Femur (tissue), 1 donor: ENCODE results near the gene S1PR3.
"Not testable (repeated sequence)": the region's sequence is repeated elsewhere in the genome, so short reads cannot be mapped to it uniquely, and the experiment has no call there.

ENCODE experiments used
- DNase-seq: peaks from one replicate; pipeline ENCODE4 v3.0.0-alpha.2; 2017

The S1PR3 gene

DNA sequence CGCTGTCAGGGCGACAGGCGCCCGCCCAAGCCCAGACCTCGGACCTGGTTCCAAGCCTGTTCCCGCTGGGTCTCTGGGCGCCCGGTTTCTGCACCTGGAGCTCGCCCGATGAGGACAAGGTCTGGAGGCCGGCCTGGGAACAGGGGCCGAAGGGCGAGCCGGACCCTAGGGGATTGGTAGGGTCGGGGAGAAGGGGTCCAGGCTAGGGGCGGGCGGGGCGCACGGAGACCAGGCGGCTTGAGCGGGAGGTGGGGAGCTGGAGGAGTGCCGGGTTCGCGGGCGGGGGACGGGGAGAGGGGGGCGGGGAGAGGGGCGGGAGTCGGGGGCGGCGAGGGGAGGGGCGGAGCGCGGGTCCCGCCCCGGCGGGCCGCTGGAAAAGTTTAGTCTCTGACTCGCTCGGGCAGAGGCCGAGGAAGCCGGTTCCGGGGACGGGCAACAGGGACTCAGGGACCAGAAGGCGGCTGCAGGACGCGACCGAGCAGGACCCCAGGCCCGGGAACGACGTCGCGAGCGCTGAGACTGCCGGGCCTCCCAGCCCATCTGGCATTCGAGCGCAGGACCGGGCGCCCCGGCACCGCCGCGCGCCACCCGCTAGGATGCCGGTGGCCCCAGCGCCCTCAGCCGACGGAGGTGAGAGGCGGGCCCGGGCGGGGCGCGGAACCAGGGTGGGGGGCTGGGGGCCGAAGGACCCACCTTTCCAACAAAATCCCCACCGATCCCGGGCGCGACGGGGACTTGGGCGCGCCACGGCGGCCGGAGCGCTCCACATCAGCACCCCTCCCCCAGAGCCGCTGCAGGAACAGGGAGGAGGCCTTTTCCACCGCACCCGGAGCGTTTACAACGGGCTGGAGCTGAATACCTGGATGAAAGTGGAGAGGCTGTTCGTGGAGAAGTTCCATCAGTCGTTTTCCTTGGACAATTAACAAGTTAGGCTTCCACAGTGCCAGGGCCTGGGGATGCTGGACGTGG, at the start of gene S1PR3:
S1PR3 (plus strand) TSS at position 403 of the 969 bp plus-strand sequence. CDS start 9,733 bp downstream, outside the sequence.
- DNase-seq, result peak; percentile 88

DNA sequence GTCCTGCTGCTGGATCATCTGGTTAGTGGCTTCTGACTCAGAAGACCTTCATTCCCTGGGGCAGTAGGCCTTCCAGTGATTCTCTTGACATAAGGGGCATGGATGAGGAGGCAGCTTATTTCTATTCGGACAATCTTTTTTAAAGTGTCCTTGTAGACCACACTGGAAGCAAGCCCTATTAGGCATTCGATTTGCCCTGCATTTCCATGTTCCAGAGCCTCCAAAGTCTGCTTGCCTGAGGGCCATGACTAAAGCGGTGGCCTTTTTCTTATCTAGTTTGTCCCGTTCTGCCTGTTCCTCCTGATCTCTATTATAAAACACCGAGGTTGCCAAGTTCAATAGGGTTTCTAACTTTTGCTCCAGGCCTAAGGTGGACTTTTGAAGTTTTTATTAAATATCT, 49.7 kb upstream of the S1PR3 start:
- DNase-seq, result not testable (repeated sequence)

DNA sequence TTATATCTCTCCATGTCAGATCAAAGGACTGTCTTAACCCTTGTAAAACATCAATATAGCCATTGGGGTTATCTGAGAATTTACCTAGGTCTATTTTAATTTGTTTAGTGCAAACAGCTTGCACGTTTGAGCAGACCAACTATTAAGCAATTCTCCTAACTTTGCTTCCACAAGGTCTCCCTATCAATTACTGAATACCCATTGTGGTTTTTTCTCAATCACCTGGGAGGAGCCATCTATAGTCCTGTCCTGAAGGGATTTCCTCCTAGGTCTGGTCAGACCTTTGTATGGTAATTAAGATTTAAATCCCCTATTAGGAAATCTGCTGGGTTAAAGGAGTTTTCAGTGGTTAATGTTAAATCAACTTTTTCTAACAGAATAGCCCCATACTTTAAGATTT, 48.9 kb upstream of the S1PR3 start:
- DNase-seq, result no peak

DNA sequence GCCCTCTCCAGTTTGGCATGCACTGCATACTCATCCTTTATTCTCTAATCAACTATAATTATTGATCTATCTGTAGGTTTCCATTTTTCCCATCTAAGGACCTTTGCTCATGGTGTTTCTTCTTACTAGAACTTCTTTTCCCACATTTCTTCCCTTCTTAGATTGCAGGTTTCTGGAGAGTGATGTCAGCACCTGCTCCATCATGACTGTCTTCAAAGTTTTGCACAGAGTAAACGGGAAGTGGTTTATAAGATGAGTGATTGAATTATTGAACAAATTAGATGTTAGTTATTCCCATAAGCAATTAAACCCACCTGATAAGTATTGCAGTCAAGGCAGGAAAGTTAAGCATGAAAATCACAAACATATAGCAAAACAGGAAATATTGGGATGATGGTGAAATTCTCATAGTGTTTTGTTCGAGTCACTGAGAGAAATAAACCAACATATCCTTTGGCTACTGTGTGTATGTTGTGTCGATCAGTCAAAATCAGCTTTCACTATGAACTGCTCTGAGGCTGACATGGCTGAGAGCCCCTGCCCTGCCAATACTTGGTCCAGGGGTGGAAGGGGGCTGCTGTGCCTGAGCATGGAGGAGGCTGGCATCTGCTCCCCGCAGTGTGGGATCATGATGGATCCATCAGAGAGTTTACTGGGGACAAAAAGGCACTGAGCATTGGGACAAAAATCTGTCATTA, 45.5 kb upstream of the S1PR3 start:
- DNase-seq, result no peak

DNA sequence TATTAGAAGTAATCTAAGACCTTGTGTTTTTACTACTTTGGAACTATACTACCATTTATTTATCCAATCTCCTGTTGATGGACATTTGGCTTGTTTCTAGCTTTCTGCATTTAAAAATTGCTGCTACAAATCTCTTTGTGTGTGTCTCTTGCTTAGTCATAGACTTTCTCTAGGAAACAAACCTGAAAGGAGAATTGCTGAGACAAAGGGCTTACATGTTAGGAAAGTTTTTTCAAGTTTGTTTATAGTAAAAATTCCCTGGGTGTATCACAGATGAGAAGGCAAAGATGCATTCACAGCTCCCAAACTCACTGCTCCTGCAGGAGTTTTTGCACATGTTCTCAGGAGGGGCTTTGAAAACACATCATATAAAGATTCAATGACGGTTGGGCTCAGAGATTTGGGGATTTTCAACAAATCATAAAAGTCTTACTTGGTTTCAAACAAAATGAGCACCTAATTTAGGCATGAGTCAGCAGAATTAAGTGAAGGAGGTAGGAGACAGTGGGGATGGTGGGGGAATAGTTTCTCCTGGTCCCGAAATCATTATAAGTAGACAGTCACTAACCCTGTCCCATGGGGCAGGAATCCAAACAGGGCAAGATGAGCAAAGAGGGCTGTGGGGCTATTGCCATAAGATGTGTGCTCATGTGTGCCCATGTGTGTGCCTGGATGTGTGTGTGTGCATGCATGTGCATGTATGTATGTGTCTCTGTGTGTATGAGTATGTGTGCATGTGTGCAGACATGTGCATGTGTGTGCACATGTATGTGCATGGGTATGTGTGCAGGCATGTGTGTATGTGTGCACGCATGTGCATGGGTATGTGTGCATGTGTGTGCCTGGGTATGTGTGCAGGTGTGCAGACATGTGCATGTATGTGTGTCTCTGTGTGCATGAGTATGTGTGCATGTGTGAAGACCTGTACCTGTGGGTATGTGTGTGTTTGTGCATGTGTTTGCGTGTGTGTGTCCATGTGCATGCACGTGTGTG, 43.4 kb upstream of the S1PR3 start:
- no peak for DNase-seq

DNA sequence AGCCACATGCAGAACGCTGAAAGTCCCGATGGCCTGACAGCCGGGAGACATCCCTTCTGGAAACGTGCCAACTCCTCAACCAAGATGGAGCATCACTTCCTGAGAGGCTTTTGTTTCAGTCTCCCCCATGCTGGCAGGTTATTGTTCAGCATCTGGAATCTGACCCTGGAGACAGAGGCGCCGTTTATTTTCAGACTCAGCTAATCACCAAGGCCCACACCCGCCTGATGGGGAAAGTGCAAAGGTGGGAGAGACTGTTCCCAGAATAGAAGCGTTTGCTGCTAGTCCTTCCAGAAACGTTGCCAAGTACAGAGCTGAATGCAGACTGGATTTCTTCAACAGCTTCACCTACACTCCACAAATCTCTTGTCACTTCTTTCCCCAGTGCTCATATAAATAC, 41.8 kb upstream of the S1PR3 start:
- peak; percentile 60 for DNase-seq

DNA sequence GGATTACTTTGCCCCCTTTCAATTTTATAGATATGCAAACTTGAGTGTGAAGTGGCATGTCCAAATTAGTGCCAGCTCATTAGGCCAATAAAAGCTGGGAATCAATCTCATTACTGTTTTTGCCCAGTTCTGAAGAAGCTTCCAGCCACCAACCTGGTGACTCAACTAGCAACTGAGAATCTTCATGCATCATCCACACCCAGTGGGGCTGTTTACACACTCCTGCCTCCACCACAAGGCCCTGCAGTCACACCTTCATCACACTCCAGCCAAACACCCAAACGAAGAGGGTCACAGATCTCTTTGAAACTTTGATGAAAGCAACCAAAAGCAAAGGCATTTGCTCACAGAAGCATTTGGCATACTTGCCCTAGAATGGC, 41.3 kb upstream of the S1PR3 start:
- no peak for DNase-seq

DNA sequence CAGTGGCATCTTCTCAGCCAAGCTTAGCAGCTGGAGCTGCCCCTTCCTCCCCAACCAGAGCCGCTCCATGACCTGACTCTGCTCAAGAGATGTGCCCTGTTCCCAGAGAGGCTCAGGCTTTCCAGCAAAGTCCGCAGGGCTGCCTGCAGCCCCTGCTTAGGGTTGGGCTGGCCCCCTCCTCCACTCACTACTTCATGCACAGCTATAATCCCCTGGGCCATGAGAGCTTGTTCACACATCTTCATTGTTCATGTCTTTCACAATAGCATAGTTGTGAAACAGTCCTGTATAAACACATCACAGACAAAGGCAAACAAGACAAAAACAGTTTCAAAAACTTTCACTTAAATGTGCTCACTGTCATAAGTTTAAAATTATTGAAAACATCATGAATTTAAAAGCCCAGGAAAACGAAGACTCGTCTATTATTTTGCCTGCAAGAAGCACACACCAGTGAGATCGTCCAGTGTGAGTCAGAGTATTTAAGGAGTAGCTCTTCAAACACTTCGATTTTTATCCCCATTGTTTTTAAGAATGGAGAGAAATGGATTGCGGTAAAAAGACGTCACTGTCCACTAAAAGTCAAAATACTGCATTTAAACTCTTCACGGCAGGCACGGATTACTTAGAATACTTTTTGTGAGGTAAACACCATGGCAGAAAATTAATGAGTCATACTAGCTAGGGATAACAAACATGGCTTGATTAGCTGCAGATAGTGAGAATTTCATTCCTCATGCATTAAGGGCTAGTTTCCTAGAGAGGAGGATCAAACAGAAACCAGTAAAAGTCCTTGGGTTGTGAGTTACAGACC, 40.7 kb upstream of the S1PR3 start:
- DNase-seq, result no peak

DNA sequence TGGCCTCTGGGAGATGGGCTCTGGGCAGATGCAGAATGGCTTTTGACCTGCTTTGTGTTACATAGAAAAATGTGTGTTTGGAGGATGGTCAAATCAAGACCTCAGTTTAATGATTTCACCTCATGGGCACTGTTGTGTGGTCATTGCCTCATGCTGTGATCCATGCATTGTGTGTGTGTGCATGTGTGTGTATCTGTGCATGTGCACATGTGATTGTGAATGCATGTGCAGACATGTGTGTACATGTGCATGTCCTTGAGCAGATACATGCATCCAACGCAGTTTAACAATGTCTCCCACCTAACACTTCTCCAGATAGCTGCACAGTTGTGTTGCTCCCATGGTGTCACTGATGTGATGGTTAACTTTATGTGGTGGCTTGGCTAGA, 40.1 kb upstream of the S1PR3 start:
- DNase-seq, result no peak

DNA sequence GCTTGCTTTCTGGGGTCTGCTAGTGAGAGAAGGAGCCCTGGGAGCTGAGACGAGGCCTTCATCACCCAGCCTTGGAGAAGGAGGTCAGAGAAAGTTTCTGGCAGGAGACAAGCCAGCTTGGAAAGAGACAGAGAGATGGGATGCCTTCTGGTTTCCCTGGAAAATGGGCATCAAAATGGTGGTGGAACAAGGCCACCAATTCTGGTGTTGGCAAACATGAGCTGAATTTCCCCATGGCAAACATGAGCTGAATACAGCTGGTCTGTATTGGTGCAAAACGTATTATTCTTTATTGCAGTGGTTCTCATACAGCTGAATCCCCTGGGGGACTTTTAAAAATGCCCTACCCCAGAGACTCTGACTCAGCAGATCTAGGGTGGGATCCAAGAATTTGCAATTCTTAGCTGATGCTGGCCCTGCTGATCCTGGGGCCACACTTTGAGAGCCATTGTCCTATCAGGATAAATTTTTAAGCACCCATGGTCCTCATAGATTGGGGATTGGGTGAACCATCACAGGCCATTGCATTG, 39.1 kb upstream of the S1PR3 start:
- no peak for DNase-seq

DNA sequence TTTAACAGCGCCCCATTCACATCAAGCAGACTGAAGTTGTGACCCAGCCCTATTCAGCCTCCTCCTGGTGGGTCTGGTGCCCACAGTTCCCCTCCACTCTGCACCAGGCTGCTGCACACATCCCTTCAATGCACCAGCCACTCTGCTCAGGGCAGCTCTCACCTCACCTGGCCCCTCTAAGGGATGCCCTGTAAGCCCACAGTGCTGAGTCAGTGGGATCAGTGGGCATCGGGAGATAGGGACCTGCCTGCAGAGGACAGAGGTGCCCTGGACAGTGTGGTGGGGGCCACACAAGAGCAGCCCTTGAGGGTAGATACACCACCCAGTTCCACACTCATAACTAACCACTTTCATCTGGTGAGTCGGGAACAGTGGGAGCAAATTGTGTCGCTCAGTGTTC, 38.3 kb upstream of the S1PR3 start:
- DNase-seq, result no peak

DNA sequence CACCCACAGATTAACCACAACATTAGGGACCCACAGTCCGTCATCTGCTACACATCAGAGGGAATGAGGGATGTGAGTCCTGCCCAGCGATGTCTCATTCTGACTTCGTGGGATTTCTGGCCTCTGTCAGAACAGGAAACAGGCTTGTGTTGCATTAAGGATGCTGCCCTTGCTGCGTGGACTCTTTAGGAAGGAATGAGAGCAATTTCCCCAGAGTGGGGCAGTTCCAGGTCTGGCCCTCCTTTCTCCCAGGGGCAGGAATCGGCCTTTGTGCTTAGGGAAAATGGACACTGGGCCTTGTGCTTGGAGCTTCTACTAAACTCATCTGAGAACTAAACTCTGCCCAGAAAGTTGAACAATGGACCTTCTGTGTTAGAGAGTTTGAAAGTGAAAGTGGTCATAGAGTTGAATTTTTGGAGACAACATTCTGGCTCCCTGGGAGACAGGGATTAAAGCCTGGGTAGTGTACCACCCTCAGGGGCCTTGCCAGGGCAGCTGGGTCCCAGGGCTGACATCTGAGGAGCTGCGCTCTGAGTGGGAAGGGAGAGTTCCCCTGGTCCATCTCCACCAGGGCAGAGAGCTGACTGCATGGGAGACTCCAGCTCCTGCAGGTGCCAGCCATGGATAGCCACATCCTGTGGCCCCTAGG, 37.8 kb upstream of the S1PR3 start:
- DNase-seq, result peak; percentile 49

DNA sequence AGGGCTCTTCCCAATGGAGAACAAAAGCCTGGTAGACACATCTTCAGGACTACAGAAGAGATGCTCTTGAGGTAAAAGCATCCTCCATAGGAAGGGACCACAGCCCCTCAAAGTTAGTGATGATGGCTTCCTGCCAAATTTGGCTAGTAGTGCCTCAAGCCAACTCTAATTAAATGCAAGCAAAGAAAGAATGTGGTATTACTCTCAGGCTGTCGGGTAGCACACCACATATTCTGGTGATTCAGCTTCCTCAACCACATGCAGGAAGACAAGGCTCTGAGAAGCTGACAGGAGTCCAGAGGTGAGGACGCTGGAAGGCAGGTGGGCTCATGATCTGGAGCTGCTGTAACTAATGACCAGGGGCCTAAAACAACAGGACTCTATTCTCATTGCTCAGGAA, 37.2 kb upstream of the S1PR3 start:
- DNase-seq, result no peak

DNA sequence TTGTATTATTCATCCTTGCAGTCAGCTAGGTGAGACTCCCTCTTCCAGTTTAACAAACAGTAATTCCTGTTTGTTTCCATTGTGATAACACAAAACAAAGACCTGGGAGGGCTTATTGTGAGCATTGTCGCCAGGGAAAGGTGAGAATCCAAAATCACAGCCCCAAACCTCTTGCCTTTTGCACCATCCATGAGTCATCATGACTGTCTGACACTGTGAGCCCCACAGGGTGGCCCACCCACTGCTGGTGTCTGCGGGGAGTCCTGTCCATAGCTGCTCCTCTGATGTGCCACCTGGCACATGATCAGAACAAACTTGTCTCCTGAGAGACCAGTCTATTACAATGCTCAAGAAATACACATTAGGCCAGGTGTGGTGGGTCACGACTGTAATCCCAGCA, 33.7 kb upstream of the S1PR3 start:
- DNase-seq, result no peak

DNA sequence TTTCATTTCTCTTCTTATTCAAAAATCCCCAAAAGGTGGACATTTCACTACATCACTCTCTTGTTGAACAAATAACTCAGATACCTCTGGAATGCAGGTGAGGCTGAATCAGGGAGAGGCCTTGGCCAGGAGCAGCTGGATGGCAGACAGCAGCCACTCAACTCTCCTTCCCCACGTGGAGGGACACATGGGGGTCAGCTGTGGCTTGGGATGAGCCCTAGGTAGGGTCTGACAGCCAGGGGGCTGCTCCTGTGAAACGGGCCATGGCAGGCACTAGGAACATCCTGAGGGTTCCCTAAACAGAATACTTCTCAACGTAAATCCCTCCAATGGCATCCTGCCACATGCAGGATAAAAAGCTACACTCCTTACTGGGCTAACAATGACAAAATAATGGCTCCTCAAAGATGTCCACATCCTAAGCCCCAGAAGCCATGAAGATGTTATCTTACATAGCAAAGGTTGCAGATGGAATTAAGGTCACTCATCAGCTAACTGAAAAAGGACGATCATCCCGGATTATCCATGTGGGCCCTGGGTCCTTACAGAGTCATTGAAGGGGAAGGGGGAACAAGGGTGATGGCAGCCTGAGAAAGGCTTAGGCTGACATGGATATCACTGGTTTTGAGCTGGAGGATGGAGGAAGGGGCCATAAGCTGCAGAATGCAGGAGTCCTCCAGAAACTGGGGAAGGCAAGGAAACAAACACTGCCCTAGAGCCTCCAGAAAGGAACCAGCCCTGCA, 31.4 kb upstream of the S1PR3 start:
- no peak for DNase-seq

DNA sequence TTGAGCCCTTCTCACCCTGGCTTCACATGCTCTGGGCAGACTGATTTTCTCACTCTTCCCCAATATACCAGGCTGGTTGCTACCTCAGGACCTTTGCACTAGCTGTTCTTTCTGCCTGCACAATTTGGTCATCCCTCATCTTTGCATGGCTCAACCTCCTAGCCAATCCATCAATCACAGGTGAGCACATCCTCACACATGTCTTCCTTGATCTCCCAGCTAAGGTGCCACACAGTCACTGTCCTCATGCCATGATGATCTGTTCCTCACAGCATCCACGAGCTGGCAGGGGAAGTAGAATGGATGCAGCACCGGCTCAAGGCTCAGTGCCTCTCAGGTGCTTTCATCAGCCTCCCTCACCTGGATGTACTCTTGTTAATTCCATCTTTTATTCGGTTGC, 30.6 kb upstream of the S1PR3 start:
- no peak for DNase-seq

DNA sequence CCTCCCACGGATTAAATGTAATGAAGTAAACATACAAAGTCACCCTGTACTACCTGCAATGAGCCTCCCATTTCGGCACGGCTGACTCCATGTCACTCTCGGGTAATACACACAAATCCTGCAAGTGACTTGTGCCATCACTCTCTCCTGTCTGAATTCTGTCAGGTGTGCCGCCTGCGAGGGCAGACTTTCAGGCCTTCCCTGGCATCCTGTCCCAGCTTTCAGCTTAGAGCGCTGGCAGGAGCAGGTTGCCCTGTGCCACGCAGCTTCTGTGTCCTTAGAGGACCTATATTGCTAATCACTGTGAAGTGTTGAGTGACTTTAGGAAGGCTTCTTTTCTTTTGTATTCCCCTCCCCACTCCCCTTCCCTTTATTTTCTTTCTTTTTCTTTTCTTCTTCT, 25.8 kb upstream of the S1PR3 start:
- no peak for DNase-seq

DNA sequence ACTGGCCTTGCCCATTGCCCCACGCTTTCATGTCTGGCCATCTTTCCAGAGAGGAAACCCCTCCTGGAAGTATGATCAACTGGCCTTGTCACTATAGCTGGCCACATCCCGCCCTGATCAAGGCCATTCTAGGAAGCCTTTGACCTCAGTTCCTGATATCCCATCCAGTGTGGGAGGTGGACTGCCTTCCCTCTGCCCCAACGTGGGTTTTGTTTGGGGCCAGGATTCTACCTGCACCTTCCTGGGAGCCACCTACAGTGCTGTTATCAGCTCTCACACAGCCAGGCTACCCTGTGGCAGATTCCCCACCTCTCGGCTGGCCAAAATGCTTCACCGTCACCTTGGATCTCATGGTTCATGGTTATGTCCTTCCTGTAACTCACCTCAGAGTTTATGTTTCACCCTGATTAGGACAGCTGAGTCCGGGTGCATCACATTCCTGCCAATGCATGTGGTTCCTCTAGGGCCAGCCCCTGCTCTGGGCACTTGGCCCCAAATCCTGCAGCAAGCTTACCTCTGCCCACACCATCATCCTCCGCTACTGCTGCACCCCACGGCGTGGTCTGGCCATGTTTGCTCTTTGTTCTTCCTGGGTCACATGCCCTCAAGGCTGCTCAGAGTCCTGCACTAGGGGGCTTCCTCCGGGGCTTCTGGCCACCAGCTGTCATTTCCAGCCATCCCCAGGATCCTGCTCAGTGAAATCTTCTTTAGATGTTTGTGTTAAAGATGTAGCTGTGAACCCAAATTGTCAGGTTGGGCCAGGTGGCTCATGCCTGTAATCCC, 24.2 kb upstream of the S1PR3 start:
- DNase-seq, result no peak

DNA sequence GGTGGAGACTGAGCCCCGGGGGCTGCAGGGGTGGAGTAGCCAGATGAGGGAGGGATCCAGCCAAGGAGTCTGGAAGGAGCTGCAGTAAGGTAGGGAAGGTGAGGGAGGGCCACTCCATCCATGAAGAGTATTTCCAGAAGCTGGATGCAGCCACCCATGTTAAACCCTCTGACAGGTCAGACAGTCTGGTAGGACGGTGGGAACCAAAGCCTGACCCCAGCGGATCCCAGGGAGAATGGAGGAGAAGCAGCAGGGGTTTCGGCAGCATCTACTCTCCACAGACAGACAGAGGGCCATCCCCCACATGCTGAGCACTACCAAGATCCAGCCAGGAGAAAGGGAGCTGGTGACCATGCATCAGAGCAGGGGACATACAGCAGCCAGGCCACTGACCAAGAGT, 22.5 kb upstream of the S1PR3 start:
- DNase-seq, result no peak
